GM23248 (cell line): ENCODE measurements around the gene GRID2. TPM values are rescaled to one million over a fixed set of nuclear protein-coding genes. Genes with fewer than 3 reads are reported as not detected.

Experiments used
- DNase-seq: peaks from one replicate; pipeline ENCODE4 v3.0.0-alpha.2; 2015
- H2AFZ ChIP-seq: fragments of 200-600 bp; sonication (generic); 2 replicates; pipeline ENCODE4 v1.6.1; 2016; ENCODE audit warnings: antibody characterized with exemption
- H3F3A ChIP-seq: fragments of 200-600 bp; sonication (generic); 2 replicates; pipeline ENCODE4 v1.6.1; 2016; ENCODE audit warnings: mild to moderate bottlenecking, antibody characterized with exemption, mixed run types; ENCODE audit not compliant: insufficient read depth
- H3K27ac ChIP-seq: fragments of 200-600 bp; sonication (generic); 2 replicates; pipeline ENCODE4 v1.5.1; 2016; ENCODE audit warnings: mild to moderate bottlenecking
- H3K27me3 ChIP-seq: fragments of 200-600 bp; sonication (generic); replicated peaks from 2 replicates; pipeline ENCODE4 v1.6.1; 2016; ENCODE audit warnings: mild to moderate bottlenecking; ENCODE audit not compliant: insufficient read depth
- H3K36me3 ChIP-seq: fragments of 200-600 bp; sonication (generic); 2 replicates; pipeline ENCODE4 v1.6.1; 2016; ENCODE audit warnings: low read depth, mild to moderate bottlenecking
- H3K4me1 ChIP-seq: fragments of 200-600 bp; sonication (generic); 2 replicates; pipeline ENCODE4 v1.6.1; 2016; ENCODE audit warnings: mild to moderate bottlenecking; ENCODE audit not compliant: insufficient read depth
- H3K4me2 ChIP-seq: fragments of 200-600 bp; sonication (generic); one replicate; pipeline ENCODE4 v1.6.1; 2016; ENCODE audit warnings: mild to moderate bottlenecking; ENCODE audit not compliant: unreplicated experiment
- H3K4me3 ChIP-seq: fragments of 200-600 bp; sonication (generic); 2 replicates; pipeline ENCODE4 v1.5.1; 2016; ENCODE audit warnings: mild to moderate bottlenecking
- H3K79me2 ChIP-seq: fragments of 200-600 bp; sonication (generic); 2 replicates; pipeline ENCODE4 v1.6.1; 2016; ENCODE audit warnings: mild to moderate bottlenecking; ENCODE audit not compliant: insufficient read depth
- H3K9ac ChIP-seq: fragments of 200-600 bp; sonication (generic); 2 replicates; pipeline ENCODE4 v1.6.1; 2016; ENCODE audit warnings: mild to moderate bottlenecking
- H3K9me2 ChIP-seq: fragments of 200-600 bp; sonication (generic); 2 replicates; pipeline ENCODE4 v1.6.1; 2016; ENCODE audit warnings: mixed run types, mild to moderate bottlenecking, moderate library complexity; ENCODE audit not compliant: insufficient read depth
- H3K9me3 ChIP-seq: fragments of 200-600 bp; sonication (generic); one replicate; pipeline ENCODE4 v1.6.1; 2017; ENCODE audit warnings: low read depth
- H4K20me1 ChIP-seq: fragments of 200-600 bp; sonication (generic); 2 replicates; pipeline ENCODE4 v1.6.0; 2016; ENCODE audit not compliant: insufficient read depth
- EZH2 ChIP-seq: fragments of 200-600 bp; sonication (generic); IDR thresholded peaks from 2 replicates; pipeline ENCODE4 v1.6.1; 2018; ENCODE audit warnings: antibody characterized with exemption, mild to moderate bottlenecking; ENCODE audit not compliant: insufficient read depth, poor library complexity, severe bottlenecking
- EZH2phosphoT487 ChIP-seq: fragments of 200-600 bp; sonication (generic); IDR thresholded peaks from 2 replicates; pipeline ENCODE4 v1.6.1; 2018; ENCODE audit warnings: antibody characterized with exemption, moderate library complexity, mild to moderate bottlenecking, low read depth; ENCODE audit not compliant: insufficient read depth
- WGBS, 2 experiments: methylation state at CpG; one replicate each; pipeline ENCODE4 v1.1.6; 2015 to 2017; ENCODE audit warnings: low lambda C conversion rate in 2 of 2, low coverage in 1 of 2; ENCODE audit errors: missing lambda C conversion rate in 2 of 2; 5-methylcytosine and 5-hydroxymethylcytosine counted together
- in situ Hi-C: fragments of 300-500 bp; cut with MboI; formaldehyde crosslinking; loops from 2 replicates; pipeline ENCODE4 v1.15.0; 2020
- polyA plus RNA-seq: library from polyadenylated mRNA; unstranded; fragments of >200 nt; fragmentation: Nextera tagmentation; extraction: Ambion mirVana; gene quantifications from 2 replicates; pipeline ENCODE4 v1.2.1, GENCODE V29; 2016
- total RNA-seq: library from RNA; depleted of rRNA; stranded (reverse); fragments of >200 nt; shearing (Covaris generic); gene quantifications from 2 replicates; pipeline ENCODE4 v1.2.3, GENCODE V29; 2014

The GRID2 gene
- total and polyA plus RNA-seq, 2 experiments from 2014 or later: not detected

DNA sequence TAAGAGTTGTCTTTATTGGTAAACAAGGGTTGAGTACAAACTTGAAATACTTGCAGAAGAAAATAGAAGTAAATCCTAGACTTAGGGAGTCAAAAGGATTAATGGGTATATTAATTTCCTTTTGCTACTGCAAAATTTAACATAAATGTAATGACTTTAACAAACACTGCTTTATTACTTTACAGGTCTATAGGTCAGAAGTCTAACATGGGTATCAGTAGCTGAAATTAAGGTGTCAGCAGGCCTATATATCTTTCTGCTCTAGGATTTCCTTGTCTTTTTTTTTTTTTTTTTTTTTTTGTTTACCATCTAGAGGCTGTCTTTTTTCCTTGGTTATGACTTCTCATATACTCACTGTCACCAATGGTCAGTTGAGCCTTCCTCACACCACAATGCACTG, 220.4 kb downstream of the GRID2 start:
- Histone ChIP-seq H3K4me3 (no peak overlapping the region), H3K36me3 (no peaks in the 10 kb centered on the region), H2AFZ (no peak overlapping the region), H3K4me2 (no peak overlapping the region), H3F3A (no peaks in the 10 kb centered on the region), H3K9me3 (no peaks in the 10 kb centered on the region), H3K27me3 (no peaks in the 10 kb centered on the region), H4K20me1 (no peaks in the 10 kb centered on the region), H3K27ac (no peak overlapping the region), H3K9ac (no peak overlapping the region), H3K9me2 (no peaks in the 10 kb centered on the region), H3K79me2 (no peaks in the 10 kb centered on the region), H3K4me1 (no peaks in the 10 kb centered on the region)
- TF ChIP-seq EZH2phosphoT487 (no peak), EZH2 (no peak)
- no peak for DNase-seq
- in situ Hi-C loops: no loop called here

DNA sequence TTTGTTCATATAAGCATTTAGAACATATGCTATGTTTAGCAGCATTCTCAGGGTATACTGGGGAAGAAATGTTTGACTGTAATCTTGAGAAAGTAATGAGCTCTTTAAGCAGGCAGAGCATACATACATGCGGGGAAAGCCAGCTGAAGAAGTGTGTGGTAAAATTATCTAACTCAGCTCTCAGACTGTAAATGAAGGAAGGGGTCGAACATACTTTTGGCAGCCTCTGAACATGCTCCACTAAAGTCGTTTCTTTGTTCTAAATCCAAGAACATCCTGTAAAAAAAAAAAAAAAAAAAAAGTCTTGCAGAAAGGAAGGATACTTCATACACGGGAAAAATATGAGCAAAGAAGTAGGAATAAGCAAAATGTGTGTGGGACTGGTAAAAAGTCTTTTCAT, 224.8 kb downstream of the GRID2 start:
- in situ Hi-C loops: no loop called here
- Histone ChIP-seq H3K27me3 (no peaks in the 10 kb centered on the region), H3K27ac (no peak overlapping the region), H3K79me2 (no peaks in the 10 kb centered on the region), H4K20me1 (no peaks in the 10 kb centered on the region), H3K4me2 (no peak overlapping the region), H3K9me3 (no peaks in the 10 kb centered on the region), H3K36me3 (no peaks in the 10 kb centered on the region), H3K4me3 (no peak overlapping the region), H2AFZ (no peak overlapping the region), H3K4me1 (no peaks in the 10 kb centered on the region), H3F3A (no peaks in the 10 kb centered on the region), H3K9me2 (no peaks in the 10 kb centered on the region), H3K9ac (no peak overlapping the region)
- no peak for TF ChIP-seq EZH2phosphoT487
- 5% methylated on average over 4 of the region's 4 CpGs for WGBS, 2 experiments
- DNase-seq: no peak

- Histone ChIP-seq H3K4me2 (no peak overlapping the region), H3K27ac (no peak overlapping the region), H3K27me3 (no peaks in the 10 kb centered on the region), H3K4me3 (no peak overlapping the region), H3K4me1 (no peaks in the 10 kb centered on the region), H3K9me3 (no peaks in the 10 kb centered on the region), H3K79me2 (no peaks in the 10 kb centered on the region), H4K20me1 (no peaks in the 10 kb centered on the region), H3K9ac (no peak overlapping the region), H3K36me3 (no peaks in the 10 kb centered on the region), H2AFZ (no peak overlapping the region), H3K9me2 (no peaks in the 10 kb centered on the region), H3F3A (no peaks in the 10 kb centered on the region)
- in situ Hi-C loops: no loop called here
- TF ChIP-seq EZH2 (no peak), EZH2phosphoT487 (no peak)
- 23% methylated on average over 2 of the region's 2 CpGs for WGBS, 2 experiments
- DNase-seq: no peak
Measured at GRCh38 chr4:92529510-92529909, 225.7 kb downstream of the GRID2 start.

- Histone ChIP-seq H3F3A (no peaks in the 10 kb centered on the region), H3K27me3 (no peaks in the 10 kb centered on the region), H3K27ac (no peak overlapping the region), H3K4me1 (no peaks in the 10 kb centered on the region), H3K9ac (no peak overlapping the region), H3K4me3 (no peak overlapping the region), H3K79me2 (no peaks in the 10 kb centered on the region), H3K9me2 (no peaks in the 10 kb centered on the region), H3K36me3 (no peaks in the 10 kb centered on the region), H2AFZ (no peak overlapping the region), H3K9me3 (no peaks in the 10 kb centered on the region), H4K20me1 (no peaks in the 10 kb centered on the region), H3K4me2 (no peak overlapping the region)
- TF ChIP-seq EZH2 (no peak), EZH2phosphoT487 (no peak)
- no peak for DNase-seq
- 39 to 44% methylated on average over 12 of the region's 12 CpGs for WGBS, 2 experiments
- in situ Hi-C loops: no loop called here
Measured at GRCh38 chr4:92535599-92535998, 231.8 kb downstream of the GRID2 start.

DNA sequence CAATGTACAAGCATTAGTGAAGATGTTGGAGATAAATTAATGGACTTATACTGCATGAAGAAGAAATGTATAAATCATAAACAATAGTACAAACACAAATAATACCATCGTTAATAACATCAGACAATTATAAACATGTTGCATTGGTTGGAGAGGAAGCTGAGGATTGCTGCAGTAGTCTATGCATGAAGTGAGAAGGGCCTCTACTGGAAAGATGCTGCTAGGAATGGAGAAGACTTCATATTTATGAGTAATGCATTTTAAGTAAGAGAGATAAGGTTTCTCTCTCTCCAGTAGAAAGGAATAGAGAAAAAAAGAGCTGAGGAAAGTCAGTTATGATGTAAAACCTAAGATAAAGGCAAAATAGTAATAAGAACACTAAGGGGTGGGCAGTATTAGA, 247.8 kb downstream of the GRID2 start:
- Histone ChIP-seq H3K9me3 (no peaks in the 10 kb centered on the region), H3K79me2 (no peaks in the 10 kb centered on the region), H3K27ac (no peak overlapping the region), H3K9ac (no peak overlapping the region), H3K4me3 (no peak overlapping the region), H4K20me1 (no peaks in the 10 kb centered on the region), H3F3A (no peaks in the 10 kb centered on the region), H3K36me3 (no peaks in the 10 kb centered on the region), H3K4me2 (no peak overlapping the region), H3K27me3 (no peaks in the 10 kb centered on the region), H3K9me2 (no peaks in the 10 kb centered on the region), H3K4me1 (no peaks in the 10 kb centered on the region), H2AFZ (no peak overlapping the region)
- TF ChIP-seq EZH2phosphoT487 (no peak), EZH2 (no peak)
- in situ Hi-C loops: no loop called here
- DNase-seq: no peak
- WGBS, 2 experiments: 13 to 21% methylated on average over 1 of the region's 1 CpG
